PFSK-1 (cell line): ENCODE data around the gene KASH5.

Experiments used
- POLR2AphosphoS5 ChIP-seq: IDR thresholded peaks from 2 replicates; pipeline ENCODE4 v1.6.1; 2012; ENCODE audit warnings: low read depth, mild to moderate bottlenecking, control low read depth, low read length, moderate library complexity
- REST ChIP-seq, 2 experiments: IDR thresholded peaks; 2 replicates each; pipeline versions ENCODE4 v1.6.1 to v1.8.0; 2011 to 2012; ENCODE audit warnings: low read depth in 2 of 2, low read length in 2 of 2, control low read depth in 1 of 2, inconsistent platforms in 1 of 2, mild to moderate bottlenecking in 1 of 2, moderate library complexity in 1 of 2; ENCODE audit not compliant: insufficient read depth in 1 of 2
- TAF1 ChIP-seq: IDR thresholded peaks from 2 replicates; pipeline ENCODE4 v1.6.1; 2012; ENCODE audit warnings: low read length, control low read depth, borderline replicate concordance; ENCODE audit not compliant: insufficient read depth

- no peak for TF ChIP-seq POLR2AphosphoS5
- TF ChIP-seq REST (IDR thresholded peaks at IDR 0.05; ENCODE audit: insufficient read depth in 1 of 2, low read depth in 2 of 2, low read length in 2 of 2), result no peak
- TF ChIP-seq TAF1, result no peak
Measured at GRCh38 chr19:49432141-49433073, 44.4 kb downstream of the KASH5 start.
